ENCODE results near the gene C16orf46.
A peak's percentile ranks its signal among the peaks of the same experiment; 100 is the strongest.

Gene C16orf46

DNA sequence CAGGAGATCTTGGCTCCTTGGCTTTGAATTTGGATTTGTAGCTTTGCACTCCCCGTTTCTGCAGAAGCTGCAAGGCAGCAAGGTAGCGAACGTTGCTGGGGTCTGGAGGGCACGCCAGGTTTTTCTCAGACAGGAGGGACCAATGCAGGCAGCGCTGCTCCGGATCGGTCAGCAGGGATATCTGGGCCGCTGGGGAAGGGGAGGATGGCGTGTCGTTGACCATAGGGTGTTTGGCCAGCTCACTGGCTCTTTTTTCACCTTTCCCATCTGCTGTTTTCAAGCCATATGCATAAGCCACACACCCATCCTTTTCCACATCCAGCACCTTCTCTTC, 15.8 kb downstream of the C16orf46 start:
- no peak for TF ChIP-seq POLR2A (IDR thresholded peaks at IDR 0.05; ENCODE audit: low read depth, low read length)
- FAIRE-seq (no peak), DNase-seq (ENCODE audit: insufficient read length, low spot score) (no peak)

DNA sequence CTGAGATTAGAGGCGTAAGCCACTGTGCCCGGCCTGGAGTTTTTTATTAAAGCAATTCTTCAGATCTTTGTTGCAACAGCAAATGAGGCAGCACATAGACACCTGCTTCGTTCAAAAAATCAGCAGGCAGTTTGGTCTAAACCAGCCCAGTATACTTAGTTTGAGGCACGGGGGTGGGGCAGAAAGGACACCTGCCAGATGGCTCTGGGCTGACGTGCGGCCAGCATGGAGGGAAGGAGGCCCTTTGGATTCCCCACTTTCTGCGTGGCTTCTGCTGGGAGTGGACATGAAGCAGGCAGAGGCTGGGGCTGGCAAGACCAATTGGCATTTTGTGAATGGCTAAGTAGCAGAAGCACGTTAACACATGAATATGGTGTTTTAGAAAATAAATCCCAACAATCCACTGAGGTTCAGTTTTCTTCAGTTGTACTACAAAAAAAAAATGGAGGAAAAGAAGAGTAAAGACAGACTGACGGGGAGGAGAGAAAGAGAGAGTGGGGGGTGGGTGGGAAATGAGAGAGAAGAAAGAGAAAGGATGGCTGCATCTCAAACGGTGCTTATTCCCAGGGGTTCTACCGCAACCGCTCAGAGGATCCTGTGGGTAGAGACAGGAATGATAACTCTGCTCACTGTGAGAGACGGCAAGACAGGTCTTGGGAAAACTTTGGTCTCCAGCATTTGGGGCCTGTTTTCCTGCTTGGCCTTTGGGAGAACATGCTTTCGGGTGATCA, 16.3 kb downstream of the C16orf46 start:
- FAIRE-seq: no peak
- DNase-seq (ENCODE audit: insufficient read length, low spot score): no peak
- no peak for TF ChIP-seq POLR2A (IDR thresholded peaks at IDR 0.05; ENCODE audit: low read depth, low read length)

DNA sequence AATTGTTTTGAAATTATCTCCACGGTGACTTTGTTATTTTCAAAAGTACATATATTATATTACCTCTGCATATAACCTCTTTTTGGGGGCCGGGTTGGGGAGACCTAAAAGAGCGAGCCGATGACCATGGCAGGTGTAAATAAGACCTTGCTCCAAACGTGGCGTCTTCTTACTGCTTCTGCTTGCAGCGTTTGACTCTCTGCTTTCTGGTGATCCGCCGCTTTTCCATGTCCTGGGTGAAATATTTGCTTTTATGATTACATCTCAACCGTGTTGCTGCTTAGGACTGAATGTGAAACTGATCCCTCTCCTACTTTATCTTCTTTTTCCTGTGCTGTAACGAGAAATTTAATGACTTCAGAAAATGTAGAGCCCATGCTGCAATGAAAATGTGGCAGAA, 23.3 kb downstream of the C16orf46 start:
- DNase-seq (ENCODE audit: insufficient read length, low spot score) (no peak), FAIRE-seq (no peak)
- TF ChIP-seq POLR2A (IDR thresholded peaks at IDR 0.05; ENCODE audit: low read depth, low read length): no peak

DNA sequence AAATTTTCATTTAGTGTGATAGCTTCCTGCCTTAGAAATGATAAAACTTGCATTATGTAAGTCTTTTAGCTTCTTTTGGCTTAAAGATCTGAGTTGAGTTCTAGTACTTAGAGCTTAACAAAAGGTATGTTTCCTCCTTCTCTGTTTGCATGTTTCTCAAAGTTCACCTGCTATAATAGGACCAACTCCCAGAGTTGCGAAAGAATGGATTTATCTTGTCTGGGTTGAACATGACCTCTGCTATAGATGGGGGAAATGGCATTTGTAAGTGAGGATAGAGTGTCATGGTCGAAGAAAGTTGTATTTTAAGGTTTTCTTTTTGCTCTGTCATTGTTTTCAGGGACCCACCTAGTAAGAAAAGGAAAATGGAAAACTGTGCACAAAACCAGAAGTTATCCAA, 34.2 kb downstream of the C16orf46 start:
- no peak for DNase-seq (ENCODE audit: insufficient read length, low spot score)
- no peak for FAIRE-seq
- TF ChIP-seq POLR2A (IDR thresholded peaks at IDR 0.05; ENCODE audit: low read depth, low read length): no peak

DNA sequence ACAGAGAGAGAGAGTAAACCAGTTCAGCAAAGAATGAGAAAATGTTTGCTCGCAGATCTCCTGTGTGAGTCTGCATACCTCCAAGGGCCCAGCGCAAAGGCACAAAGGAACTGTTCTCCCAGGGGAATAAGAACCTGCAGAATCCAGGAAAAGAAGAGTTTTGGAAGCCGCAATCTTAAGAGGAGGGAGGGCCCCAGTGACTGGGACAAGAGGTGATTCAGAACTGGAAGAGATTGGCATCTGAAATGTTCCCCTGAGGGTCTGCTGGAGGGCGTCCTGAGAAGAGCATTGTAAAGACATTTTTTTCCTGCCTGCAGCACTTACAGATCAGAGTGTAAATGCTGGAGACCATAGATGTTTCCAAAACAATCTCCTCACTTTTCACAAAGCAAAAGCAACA, 35.3 kb downstream of the C16orf46 start:
- no peak for DNase-seq (ENCODE audit: insufficient read length, low spot score)
- no peak for TF ChIP-seq POLR2A (IDR thresholded peaks at IDR 0.05; ENCODE audit: low read depth, low read length)
- no peak for FAIRE-seq

DNA sequence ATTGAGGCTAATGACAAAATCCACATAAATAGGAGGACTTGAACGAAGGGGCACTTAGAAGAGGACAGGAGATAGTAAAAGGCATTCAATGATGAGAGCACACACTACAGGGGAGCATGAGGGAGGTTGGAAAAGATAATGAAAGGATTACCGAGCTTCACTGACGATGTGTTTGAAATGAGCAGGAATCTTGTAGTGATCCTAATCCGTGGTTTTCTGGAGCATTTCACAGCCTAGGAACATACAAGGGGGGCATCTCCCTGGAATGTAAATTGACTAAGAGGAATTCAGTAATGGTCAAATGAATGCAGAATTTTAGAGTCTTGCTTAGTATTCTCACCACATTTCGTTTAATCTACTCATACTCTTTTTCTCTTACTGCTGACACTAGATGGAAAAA, 36.2 kb downstream of the C16orf46 start:
- TF ChIP-seq POLR2A (IDR thresholded peaks at IDR 0.05; ENCODE audit: low read depth, low read length): no peak
- no peak for FAIRE-seq
- DNase-seq (ENCODE audit: insufficient read length, low spot score): no peak

DNA sequence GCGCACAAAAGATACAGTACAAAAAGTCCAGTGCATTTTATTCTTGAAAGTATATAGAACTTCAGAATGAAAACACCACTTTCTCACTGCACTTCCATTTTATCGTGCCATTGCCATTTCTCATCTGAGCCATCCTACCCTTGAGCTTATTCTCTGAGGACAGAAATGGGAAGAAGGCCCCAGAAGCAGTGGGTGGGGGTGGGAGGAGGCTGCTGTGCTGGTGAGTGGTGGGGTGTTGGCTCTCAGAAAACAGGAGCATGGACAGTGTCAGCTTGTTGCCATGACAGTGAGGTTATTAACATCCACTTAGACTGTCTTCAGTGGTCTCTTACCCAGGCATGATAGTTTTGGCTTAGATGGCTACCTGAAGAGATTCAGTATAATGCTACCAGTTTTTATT, 36.9 kb downstream of the C16orf46 start:
- TF ChIP-seq POLR2A (IDR thresholded peaks at IDR 0.05; ENCODE audit: low read depth, low read length): no peak
- DNase-seq (ENCODE audit: insufficient read length, low spot score) (no peak), FAIRE-seq (no peak)

DNA sequence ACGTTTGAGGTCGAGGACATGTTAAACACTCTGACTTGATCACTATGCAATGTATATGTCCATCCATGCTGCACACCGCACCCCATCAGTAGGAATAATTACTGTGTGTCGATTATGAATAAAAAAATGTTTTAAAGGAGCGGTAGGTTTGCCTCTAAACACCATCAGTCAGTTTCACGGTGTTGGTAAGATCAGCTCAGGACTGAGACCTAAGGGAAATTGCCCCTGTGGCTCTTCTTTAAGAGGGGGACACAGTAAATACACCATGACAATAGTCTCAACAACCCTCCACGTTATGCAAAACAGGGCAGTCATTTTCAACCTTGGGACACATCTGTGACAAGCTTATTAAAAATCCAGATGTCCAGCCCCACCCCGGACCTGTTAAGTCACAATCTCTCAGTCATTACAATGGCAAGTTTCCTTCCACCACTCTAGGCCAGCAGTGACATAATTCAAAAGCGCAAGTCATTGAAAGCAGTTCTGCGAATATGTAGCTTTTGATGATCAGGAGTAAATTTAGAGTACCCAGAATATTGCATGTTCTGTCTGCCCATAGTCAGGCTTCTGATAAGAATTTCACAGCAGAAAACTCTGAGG, 40.2 kb downstream of the C16orf46 start:
- FAIRE-seq (no peak), DNase-seq (ENCODE audit: insufficient read length, low spot score) (no peak)
- no peak for TF ChIP-seq POLR2A (IDR thresholded peaks at IDR 0.05; ENCODE audit: low read depth, low read length)

DNA sequence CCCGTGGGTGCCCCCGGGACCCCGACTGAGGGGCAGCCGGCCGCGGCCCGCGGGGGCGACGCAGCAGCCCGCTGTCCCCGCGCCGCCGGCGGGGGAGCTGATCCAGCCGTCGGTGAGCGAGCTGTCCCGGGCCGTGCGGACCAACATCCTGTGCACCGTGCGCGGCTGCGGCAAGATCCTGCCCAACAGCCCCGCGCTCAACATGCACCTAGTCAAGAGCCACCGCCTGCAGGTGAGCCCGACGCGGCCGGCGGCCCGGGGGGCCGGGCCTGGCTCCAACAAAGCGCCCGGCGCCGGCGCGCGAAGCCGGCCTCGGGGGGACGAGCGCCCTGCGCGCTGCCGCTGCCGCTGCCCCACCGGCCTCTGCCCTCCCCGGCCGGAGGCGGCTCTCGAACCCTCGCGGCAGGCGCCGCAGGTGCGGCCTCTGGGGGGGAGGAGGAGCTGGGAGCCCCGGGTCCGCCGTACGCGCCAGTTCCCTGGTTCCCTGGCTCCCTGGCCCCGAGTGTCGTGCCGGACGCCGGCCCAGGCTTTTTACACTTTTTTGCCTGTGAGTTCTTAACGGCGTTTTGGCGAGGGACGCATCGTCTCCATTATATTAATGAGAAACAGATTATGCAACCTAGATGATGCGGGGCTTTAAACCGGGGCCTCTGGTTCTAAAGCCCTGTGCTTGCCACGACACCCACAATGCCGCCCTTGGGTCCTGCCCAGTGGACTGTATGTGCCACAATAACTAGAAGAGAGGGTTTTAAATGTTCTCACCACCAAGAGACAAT, 40.9 kb downstream of the C16orf46 start:
- no peak for FAIRE-seq
- peak; percentile 39 for DNase-seq (ENCODE audit: insufficient read length, low spot score)

DNA sequence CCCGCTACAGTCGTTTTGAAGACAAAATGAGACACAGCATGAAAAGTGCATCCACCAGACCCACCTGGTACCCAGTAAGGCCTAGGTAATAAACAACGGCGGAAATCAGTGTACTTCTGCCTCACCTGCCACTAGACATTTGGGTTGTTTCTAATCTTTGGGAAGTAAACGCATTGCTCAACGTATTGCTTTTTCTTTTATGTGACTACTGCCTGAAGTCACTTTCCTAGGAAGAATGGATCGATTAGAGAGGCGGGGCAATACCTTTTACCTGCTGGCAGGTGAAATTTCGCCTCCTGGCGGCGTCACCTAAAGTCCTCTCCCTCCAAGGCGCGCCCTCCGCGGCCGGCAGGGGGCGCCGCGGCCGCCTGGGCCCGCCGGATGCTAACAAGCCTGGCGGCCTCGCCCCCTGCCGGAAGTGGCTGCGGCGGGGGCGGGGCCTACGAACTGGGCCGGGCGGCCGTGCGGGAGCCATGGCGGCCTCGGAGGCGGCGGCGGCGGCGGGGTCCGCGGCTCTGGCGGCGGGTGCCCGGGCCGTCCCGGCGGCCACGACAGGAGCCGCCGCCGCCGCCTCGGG, 41.6 kb downstream of the C16orf46 start, which contains the start of gene ATMIN:
Gene ATMIN, plus strand, starts transcription at position 445 of the 577 bp plus-strand sequence. Its CDS starts 29 bp downstream, at position 474.
- no peak for FAIRE-seq
- DNase-seq (ENCODE audit: insufficient read length, low spot score): peak; percentile 93
- TF ChIP-seq POLR2A (IDR thresholded peaks at IDR 0.05; ENCODE audit: low read depth, low read length): peak; percentile 84; the same call in 1 of the 2 replicates

More for the DNA sequence above, 40.9 kb downstream of the C16orf46 start:
- no peak for TF ChIP-seq POLR2A (IDR thresholded peaks at IDR 0.05; ENCODE audit: low read depth, low read length)

DNA sequence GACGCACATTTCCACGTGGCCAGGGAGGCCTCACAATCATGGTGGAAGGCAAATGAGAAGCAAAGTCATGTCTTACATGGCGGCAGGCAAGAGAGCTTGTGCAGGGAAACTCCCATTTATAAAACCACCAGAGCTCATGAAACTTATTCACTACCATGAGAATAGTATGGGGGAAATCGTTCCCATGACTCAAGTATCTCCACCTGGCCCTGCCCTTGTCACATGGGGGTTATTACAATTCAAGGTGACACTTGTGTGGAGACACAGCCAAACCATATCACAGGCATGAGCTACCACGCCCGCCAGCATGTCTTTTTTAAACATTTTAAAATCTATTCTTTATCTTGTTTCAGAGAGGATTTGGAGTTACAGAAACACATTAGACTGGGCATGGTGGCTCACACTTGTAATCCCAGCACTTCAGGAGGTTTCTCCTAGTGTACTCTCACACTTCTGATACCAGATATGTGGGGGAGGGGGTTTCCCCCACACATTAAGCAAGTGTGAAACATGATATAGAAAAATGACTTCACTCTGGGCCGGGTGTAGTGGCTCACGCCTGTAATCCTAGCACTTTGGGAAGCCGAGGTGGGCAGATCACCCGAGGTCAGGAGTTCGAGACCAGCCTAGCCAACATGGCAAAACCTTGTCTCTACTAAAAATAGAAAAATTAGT, 47.0 kb downstream of the C16orf46 start:
- DNase-seq (ENCODE audit: insufficient read length, low spot score) (no peak), FAIRE-seq (no peak)
- TF ChIP-seq POLR2A (IDR thresholded peaks at IDR 0.05; ENCODE audit: low read depth, low read length): no peak

DNA sequence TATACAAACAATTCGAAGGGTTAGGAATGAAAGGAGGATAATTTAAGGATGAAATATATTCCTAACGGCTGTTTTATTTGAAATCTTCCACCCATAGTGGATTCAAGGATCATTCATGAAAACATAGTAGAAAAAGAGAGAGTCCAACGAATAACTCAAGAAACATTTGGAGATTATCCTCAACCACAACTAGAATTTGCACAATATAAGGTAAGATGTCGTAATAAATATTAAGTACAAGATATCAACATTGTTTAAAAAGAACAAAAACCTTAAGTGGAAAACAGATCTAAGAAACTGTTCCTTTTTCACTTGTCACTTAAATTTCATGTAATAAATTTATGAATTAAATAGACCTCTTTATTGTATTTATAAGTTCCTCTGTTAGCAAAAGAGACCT, 50.6 kb downstream of the C16orf46 start:
- DNase-seq (ENCODE audit: insufficient read length, low spot score) (no peak), FAIRE-seq (no peak)
- TF ChIP-seq POLR2A (IDR thresholded peaks at IDR 0.05; ENCODE audit: low read depth, low read length): no peak

DNA sequence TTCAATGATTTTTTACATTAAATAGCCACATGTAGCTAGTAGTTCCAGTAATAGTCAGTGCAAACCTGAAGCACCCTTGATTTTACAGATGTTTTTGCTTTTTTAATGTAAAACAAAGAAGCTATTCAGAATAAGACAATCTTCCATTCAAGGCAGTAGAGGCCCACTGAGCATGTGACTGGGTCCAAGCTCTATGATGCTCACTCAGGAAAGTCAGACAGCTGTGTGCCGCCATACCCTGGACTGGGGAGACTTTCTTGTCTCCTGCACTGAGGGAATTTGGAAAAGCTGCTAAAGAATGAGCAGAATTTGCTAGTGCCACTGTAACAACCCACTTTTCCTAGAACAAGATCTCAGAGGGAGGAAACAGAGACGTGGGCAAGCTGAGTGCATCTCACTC, 58.5 kb downstream of the C16orf46 start:
- no peak for TF ChIP-seq POLR2A (IDR thresholded peaks at IDR 0.05; ENCODE audit: low read depth, low read length)
- no peak for DNase-seq (ENCODE audit: insufficient read length, low spot score)
- no peak for FAIRE-seq

DNA sequence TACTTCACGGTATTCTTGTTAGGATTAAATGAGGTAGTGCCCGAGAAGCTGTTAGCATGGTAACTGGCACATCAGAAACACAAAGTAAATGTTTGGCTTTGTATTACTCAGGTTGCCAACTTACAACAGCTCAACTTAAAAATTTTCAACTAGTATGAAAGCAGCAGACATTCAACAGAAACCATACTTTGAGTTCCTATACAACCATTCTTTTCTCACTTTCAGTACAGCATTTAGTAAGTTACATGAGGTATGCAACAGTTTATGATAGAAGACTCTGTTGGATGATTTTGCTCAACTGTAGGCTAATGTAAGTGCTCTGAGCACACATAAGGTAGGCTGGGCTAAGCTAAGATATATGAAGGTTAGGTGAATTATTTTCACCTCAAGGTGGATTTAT, 62.4 kb downstream of the C16orf46 start:
- no peak for FAIRE-seq
- DNase-seq (ENCODE audit: insufficient read length, low spot score): no peak
- no peak for TF ChIP-seq POLR2A (IDR thresholded peaks at IDR 0.05; ENCODE audit: low read depth, low read length)

Data from H54 (cell line).